ENCODE results near the gene OTOG.

OTOG gene

GRCh38 chr11:17552041-17552355 is 4.9 kb downstream of the OTOG start:
- DNase-seq (ENCODE audit: low read depth), result no peak
- H3K4me3 ChIP-seq (ENCODE audit: low read length), result no peak overlapping the region
- no peak for TF ChIP-seq CTCF (conservative IDR thresholded peaks at IDR 0.05; ENCODE audit: low read depth, low read length)

GRCh38 chr11:17552392-17553248 is 5.6 kb downstream of the OTOG start:
- no peak for DNase-seq (ENCODE audit: low read depth)
- no peak overlapping the region for H3K4me3 ChIP-seq (ENCODE audit: low read length)
- no peak for TF ChIP-seq CTCF (conservative IDR thresholded peaks at IDR 0.05; ENCODE audit: low read depth, low read length)

GRCh38 chr11:17553249-17553546 is 6.1 kb downstream of the OTOG start:
- DNase-seq (ENCODE audit: low read depth), result no peak
- TF ChIP-seq CTCF (conservative IDR thresholded peaks at IDR 0.05; ENCODE audit: low read depth, low read length), result no peak
- H3K4me3 ChIP-seq (ENCODE audit: low read length), result no peak overlapping the region

GRCh38 chr11:17554487-17554886 is 7.4 kb downstream of the OTOG start:
- H3K4me3 ChIP-seq (ENCODE audit: low read length), result no peak overlapping the region
- no peak for DNase-seq (ENCODE audit: low read depth)

GRCh38 chr11:17556999-17557398 is 9.9 kb downstream of the OTOG start:
- DNase-seq (ENCODE audit: low read depth), result no peak
- no peak for TF ChIP-seq CTCF (conservative IDR thresholded peaks at IDR 0.05; ENCODE audit: low read depth, low read length)
- H3K4me3 ChIP-seq (ENCODE audit: low read length), result no peak overlapping the region

More at GRCh38 chr11:17554487-17554886, 7.4 kb downstream of the OTOG start:
- no peak for TF ChIP-seq CTCF (conservative IDR thresholded peaks at IDR 0.05; ENCODE audit: low read depth, low read length)

GRCh38 chr11:17558025-17558780 is 11.1 kb downstream of the OTOG start:
- H3K4me3 ChIP-seq (ENCODE audit: low read length), result no peak overlapping the region
- no peak for TF ChIP-seq CTCF (conservative IDR thresholded peaks at IDR 0.05; ENCODE audit: low read depth, low read length)
- no peak for DNase-seq (ENCODE audit: low read depth)

GRCh38 chr11:17558916-17559315 is 11.9 kb downstream of the OTOG start:
- TF ChIP-seq CTCF (conservative IDR thresholded peaks at IDR 0.05; ENCODE audit: low read depth, low read length), result no peak
- DNase-seq (ENCODE audit: low read depth), result no peak
- no peak overlapping the region for H3K4me3 ChIP-seq (ENCODE audit: low read length)

Data from retinal pigment epithelial cell (primary cell).